OCI-LY3 (cell line): ENCODE measurements around the gene SLC38A10.

Experiments
- EZH2phosphoT487 ChIP-seq: fragments of 200-600 bp; shearing (Covaris generic); IDR thresholded peaks from 2 replicates; pipeline ENCODE4 v1.6.1; 2018; ENCODE audit warnings: antibody characterized with exemption, mixed run types, low read depth
- TF ChIP-seq, protein P1 (sequence below): fragments of 200-600, 300-600 bp; sonication (generic); IDR thresholded peaks from 2 replicates; pipeline ENCODE4 v1.5.1; 2014; ENCODE audit warnings: antibody characterized with exemption, low read length, low read depth

- TF ChIP-seq, protein P1, sequence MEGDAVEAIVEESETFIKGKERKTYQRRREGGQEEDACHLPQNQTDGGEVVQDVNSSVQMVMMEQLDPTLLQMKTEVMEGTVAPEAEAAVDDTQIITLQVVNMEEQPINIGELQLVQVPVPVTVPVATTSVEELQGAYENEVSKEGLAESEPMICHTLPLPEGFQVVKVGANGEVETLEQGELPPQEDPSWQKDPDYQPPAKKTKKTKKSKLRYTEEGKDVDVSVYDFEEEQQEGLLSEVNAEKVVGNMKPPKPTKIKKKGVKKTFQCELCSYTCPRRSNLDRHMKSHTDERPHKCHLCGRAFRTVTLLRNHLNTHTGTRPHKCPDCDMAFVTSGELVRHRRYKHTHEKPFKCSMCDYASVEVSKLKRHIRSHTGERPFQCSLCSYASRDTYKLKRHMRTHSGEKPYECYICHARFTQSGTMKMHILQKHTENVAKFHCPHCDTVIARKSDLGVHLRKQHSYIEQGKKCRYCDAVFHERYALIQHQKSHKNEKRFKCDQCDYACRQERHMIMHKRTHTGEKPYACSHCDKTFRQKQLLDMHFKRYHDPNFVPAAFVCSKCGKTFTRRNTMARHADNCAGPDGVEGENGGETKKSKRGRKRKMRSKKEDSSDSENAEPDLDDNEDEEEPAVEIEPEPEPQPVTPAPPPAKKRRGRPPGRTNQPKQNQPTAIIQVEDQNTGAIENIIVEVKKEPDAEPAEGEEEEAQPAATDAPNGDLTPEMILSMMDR, result no peak
- no peak for TF ChIP-seq EZH2phosphoT487
These were observed 99.1 kb downstream of the SLC38A10 start for GRCh38 chr17:81195941-81196495.
